Measurements from ENCODE around the gene C19orf44.
"Not testable (repeated sequence)": the region's sequence is repeated elsewhere in the genome, so short reads cannot be mapped to it uniquely, and the experiment has no call there.

C19orf44 gene

DNA sequence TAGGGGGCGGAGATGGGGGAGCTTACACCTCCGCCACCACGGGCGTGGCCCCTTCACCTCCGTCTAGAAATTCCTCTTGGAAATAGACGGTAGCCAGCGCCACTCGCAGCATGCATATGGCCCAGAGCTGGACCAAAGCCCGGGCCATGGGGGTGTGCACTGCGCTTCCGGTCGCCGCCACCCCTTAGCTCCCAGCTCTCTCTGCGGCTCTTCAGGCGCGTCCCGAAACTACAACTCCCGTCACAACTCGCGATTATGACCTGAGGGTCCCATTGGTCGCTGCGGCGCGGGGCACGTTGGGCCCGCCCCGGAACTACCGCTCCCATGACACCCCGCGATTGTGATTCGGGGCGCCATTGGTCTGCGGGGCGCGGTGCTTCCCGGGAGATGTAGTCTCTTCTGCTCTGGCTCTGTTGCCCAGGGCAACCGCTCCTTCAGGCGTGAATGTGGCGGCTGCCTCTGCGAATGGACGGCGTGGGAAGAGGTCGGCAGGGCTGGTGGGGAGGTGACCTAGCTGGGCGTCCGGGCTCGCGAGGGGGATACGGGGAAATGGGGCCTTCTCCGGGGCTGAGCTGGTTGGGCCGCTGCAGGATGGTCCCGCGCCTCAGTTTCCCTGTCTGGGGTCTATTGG is at the start of gene C19orf44, which contains the start of gene CALR3:
TSS of gene C19orf44 (plus strand) at position 413 of the 631 bp plus-strand sequence. CDS start 4,399 bp downstream, outside the sequence.
TSS of gene CALR3 (minus strand) at position 186 of the 631 bp plus-strand sequence. CDS start at position 148, 38 bp downstream.
- DNase-seq: peak; percentile 99

DNA sequence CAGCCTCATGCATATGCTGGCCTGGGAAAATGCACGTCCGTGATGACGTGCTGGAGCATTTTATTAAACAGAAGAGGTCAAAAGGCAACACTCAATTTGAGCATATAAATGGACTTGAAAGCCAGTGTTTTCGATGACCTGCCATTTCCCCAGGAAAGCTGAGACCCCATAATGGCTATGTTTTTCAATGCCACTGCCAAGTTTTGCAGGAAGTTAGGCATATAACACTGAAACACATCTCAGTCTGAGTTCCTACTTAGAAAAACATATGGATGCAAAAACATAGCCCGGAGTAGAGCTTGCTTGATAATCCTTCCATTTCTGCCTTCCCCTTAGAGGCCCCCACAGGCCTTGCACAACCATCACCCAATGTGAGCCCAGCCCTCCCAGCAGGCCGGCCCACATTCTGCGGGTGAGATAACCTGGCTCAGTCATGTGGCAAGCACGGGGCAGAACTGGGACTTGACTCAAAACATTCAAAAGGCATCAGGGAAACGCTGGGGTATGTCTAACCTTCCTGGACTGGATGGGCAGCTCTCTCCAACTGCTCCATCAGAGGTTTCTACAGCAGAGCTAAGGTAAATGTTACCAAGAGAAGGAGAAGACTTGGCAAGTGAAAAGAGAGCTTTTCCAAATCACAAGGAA is 49.3 kb upstream of the C19orf44 start:
- DNase-seq: peak; percentile 75

DNA sequence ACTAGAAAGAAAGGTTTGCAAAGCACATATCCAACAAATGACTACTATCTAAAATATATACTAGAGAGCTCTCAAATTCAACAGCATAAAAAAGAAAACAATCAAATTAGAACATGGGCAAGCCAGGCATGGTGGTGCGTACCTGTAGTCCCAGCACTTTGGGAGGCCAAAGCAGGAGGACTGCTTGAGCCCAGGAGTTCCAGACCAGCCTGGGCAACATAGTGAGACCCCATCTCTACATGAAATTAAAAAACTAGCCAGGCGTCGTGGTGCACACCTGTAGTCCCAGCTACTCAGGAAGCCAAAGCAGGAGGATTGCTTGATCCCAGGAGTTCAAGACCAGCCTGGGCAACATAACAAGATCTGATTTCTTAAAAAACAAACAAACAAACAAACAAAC is 47.3 kb upstream of the C19orf44 start:
- not testable (repeated sequence) for DNase-seq

DNA sequence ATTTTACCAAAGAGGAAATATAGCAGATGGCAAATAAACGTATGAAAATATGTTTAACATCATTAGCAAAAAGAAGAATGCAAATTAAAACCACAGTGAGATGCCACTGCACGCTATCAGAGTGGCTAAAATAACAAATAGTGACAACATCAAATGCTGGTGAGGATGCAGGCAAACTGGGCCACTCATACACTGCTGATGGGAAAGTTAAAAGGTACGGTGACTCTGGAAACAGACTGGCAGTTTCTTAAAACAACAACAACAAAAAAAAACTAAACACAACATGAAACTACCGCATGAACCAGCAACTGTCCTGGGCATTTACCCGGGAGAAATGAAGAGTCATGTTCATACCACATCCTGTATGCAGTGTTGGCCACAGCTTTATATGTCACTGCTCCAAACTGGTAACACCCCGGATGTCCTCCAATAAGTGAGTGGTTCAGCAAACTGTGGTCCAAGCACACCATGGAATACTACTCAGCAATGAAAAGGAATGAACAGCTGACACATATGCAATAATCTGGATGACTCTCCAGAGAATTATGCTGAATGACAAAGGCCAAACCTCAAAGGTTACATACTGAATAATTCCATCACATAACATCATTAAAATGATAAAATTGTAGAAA is 46.7 kb upstream of the C19orf44 start:
- DNase-seq: peak; percentile 87

DNA sequence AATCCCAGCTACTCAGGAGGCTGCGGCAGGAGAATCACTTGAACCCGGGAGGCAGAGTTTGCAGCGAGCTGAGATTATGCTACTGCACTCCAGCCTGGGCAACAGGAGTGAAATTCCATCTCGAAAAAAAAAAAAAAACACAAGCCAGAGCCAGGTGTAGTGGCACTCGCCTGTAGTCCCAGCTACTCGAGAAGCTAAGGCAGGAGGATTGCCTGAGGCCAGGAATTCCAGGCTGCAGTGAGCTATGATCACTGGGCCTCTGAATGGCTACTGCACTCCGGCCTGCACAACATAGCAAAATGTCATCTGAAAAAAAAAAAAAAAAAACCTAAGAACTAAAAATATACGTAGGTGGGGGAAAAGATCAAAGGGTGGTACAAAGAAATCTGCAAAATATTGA is 43.9 kb upstream of the C19orf44 start:
- no peak for DNase-seq

DNA sequence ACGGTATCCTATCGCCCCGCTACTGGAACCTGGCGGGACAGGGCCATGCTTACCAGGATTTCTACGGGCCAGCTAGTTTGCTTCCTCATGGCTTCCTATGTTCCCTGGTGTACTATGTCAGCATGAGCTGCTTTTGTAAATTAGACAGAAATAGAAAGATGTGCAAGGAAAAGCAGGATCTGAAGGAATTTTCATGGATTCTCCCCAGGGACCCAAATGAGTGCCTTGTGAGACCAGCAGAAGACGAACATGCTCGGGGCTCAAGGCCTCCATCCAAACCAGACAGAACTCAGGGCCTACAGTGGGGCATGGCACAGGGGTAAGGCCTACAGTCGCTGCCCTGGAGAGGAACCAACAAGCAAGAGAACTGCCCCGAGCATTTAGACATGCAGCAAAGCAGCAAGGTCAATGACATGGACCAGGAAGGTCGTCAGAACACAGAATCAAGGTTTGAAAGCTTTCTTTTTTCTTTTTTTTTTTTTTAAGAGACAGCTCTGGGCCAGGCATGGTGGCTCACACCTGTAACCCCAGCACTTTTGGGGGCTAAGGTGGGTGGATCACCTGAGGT is 41.8 kb upstream of the C19orf44 start:
- no peak for DNase-seq

DNA sequence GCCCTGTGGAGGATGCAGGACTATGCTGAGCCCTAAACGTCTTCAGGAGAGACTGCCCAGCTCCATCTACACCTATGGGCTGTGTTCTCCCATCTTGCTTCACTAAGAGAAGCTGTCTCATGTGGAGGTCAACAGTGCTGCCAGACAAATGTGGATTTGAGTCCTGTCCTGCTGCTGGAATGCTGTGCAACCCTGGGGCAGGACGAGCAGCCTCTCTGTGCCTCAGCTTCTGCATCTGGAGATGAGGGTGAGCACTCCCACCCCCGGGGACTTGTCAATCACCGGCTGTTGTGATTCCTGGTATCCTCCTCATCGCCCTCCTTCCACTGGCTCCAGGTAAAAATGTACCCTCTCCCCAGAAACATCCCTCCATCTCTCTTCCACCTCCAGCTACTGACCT is 40.7 kb upstream of the C19orf44 start:
- DNase-seq: no peak

DNA sequence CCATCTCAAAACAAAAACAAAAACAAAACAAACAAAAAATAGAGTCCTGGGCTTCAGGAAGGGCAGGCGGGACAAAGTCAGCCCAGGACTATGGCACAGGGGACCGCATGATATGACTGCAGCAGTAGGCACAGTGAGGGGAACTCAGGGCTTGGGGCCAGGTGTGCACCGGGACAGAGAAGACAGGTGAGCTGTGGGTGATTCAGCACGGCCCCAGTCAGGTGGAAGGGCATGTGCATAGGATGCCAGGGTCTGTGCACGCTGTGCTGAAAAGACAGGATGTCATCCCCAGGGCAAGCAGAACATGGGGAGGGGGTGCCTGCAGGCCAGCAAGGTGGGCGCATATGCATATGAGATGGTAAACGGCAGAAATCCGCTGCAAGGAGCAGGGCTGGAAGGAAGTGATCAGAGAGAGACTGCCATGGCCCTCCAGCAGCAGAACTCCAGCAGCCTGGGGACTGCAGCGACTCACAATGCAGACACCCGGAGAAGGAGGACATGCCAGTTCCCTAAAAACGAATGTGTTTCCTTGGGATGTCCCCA is 39.5 kb upstream of the C19orf44 start:
- no peak for DNase-seq

DNA sequence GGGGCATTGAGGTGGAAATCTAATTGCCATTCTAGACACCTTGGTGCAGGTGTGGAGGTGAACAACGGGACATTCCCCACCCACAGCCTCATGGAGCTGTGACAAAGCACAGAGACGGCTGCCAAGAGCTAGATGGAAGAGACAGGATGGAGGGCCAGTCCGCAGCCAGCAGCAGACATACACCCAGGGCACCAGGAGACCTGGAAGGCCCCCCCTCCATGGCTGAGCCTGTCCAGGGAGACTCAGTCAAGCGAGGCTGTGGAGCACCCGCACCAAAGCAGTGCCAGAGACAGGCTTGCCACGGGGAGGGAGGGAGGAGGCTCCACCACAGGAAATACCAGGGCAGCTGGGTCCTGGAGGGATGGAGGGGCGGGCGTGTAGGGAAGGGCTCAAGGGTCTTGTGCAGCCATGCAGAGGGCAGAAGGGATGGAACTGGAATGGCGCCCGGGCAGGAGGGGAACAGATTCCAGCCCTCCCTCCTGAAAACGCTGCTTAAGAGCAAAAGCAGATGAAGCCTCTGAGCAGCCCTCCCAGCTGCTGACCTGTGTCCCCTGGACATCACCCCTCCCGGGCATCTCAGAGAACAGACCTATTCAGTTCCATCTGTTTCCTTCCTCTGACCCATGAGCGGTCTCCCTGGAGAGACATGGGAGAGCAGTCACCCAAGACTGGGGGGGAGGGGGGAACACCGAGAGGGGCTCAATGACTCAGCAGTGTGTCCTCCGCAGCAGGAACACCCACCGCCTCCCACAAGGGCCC is 38.8 kb upstream of the C19orf44 start:
- DNase-seq: no peak

DNA sequence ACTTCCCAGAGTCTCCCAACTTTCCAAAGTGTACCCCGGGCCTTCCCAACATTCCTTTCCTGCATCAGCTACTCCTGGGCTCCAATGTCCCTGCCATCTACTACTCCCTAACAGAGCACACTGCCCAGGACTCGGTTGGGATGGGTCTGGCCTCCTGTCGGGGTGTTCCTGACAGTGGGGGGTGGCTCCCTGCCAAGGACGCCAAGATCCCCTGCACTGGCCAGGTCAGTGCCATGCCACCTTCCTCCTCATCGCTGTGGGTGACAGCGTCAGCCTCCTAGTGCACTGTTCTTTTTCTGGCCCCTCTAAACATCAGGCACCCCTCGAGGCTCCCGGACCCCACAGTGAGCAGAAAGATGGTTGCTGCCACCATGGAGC is 38.3 kb upstream of the C19orf44 start:
- no peak for DNase-seq

DNA sequence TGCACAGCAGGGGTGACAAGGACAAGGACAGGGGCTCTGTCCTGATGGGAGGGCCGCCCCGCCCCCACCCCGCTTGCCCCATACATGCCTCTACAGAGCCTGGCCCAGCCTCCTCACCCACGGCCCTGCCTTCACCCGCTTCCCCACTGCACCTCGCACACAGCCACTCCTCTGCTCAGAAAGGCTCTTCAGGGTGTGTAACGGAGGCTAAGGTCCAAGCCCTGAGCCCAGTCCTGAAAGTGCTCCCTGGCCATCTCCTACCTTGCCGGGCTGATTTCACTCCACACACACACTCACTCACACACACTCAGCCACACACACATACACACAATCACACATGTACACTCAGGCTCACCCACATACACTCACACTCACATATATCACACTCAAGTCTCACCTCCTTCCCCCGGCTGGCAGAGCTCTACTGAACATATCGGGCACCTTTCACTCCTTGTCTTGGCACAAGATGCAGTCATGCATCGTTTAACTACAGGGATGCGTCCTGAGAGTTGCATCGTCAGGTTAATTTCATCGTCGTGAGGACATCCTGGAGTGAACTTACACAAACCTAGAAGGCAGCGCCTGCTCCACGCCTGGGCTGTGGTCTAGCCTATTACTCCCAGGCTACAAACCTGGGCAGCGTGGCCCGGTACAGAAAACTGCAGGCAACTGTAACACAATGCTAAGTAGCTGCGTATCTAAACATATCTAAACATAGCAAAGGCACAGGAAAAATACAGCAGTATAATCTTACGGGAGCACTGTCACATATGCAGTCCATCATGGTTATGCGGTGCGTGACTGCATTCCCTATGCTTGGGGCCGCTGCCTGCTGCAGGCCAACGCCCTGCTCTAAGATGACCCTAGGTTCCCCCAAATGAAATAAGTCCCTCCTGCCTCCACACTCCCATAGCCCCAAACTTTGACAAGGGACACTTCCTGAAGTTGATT is 37.5 kb upstream of the C19orf44 start:
- DNase-seq: no peak

DNA sequence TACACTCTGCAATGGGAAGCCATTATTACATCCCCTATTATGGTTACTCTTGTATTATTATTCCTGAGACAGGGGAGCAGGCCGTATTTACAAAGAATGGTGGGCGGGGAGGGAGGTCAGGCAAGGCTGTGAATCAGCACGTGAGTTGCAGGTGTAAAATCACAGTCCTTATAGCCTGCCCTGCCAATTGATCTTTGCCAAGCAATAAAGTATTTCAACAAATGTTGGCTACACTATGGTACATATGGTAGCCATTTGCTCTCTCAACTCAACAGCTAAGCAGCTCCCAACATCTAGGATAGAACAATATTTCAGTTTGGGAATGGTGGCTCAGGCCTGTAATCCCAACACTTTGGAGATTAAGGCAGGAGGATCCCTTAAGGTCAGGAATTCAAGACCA is 36.5 kb upstream of the C19orf44 start:
- no peak for DNase-seq

DNA sequence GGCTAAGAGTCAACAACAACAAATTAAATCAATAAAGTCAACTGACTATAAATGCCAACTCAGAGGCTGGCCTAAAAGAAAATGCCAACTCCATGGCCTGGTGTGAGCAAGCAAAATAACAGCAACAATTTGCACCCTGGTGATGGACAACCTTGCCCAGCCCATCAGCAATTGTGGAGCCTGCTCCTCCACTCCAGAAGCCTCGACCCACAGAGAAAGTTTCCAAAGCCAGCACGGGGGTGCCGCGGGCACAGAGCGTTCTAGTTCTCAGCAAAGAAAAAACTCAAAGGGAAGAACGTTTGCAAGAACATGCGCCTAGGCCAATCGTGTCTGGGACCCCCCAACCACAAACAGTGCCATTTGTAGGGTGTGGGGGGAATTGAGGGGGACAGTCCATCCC is 35.7 kb upstream of the C19orf44 start:
- DNase-seq: no peak

DNA sequence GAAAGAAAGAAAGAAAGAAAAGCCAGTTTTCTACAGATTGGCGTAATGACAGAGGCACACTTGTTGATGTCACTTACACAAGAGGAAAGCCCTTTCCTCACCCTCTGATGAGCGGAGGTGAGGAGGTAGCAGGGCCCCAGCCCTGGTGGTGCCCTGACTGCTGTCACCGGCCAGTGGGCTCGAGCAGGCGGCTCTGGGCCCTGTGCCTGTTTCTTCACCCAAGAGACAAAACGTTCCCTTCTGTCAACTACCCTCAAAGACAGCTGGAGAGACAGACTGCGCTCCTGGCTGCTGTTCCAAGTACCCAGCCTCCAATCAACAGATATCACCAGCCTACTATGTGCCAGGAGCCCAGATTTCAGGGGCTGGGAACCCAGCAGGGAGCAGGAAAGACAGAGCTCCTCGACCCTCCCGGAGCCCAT is 34.6 kb upstream of the C19orf44 start:
- DNase-seq: no peak

DNA sequence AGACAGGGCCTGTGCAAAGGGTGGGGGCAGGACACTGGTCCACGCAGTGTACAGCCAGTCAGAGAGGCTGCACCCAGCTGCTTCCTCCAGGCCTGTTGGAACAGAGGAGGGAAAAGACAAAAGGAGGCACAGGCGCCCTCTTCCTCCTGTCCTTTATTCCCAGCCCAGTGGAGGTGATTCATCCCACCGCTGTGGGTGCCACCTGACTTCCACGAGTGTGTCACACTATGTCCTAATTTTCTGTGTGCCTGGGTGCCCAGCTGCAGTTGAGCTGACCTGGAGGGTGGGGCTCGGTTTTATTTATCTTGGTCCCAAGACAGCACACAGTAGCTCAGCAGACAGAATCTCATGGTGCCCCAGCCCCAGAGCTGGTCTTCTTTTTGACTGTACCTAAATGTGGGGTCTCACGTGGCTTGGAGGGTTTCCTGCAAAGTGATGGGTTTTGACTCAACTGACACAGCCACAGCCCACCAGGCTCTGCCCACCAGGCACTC is 33.4 kb upstream of the C19orf44 start:
- peak; percentile 15 for DNase-seq

DNA sequence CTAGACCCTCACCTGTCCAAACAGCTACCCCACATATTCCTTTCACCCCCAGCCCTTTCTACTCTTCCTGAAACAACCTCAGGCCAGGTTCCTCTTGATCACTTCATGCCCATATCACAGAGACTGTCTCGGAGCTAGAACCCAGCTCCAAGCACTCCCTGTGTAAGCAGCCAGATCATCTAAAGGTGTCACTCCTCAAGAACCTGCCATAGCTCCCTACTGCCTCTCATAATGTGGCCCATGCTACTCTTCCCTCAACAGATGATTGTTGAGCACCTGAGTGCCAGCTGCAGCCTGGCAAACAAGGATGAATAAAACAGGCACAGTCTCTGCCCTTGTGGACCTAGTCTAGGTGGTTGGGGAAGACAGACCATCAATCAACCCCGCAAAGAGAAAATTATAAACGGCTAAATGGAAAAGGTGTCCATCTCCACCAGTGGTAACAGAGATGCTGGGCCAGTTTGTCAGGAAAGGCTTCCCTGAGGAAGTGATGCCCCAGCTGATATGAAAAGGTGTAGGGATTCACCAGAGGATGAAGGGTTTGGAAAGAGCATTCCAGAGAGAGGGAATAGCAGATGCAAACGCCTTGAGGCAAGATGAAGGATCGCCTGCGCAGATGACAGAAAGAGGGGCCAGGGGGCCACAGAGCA is 32.7 kb upstream of the C19orf44 start:
- DNase-seq: no peak

DNA sequence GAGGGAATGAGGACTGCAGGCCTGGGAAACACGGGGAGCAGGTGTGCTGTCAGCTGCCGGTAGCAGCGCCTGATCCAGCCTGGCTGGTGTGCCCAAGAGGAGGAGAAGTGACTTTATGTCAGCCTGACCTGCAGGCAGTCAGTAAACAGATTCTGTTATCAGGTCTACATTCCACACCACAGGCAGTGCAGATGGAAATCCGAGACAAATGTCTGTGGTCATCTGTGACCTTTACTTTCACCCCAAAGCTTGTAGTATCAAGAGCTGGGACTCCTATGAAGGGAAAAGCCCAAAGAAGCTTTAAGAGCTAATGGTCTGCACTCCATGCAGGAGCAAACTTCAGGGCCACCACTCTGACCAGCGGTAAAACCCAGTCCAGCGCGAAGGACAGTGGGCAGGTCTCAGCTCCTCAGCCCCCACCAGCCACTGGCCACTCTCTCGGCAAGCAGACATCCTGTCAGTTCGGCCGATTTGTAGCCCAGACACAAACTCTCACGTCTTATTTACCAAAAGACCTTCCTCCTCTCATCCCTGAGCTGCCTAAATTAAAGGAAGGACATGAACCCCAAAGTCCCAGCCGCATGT is 32.1 kb upstream of the C19orf44 start:
- no peak for DNase-seq

DNA sequence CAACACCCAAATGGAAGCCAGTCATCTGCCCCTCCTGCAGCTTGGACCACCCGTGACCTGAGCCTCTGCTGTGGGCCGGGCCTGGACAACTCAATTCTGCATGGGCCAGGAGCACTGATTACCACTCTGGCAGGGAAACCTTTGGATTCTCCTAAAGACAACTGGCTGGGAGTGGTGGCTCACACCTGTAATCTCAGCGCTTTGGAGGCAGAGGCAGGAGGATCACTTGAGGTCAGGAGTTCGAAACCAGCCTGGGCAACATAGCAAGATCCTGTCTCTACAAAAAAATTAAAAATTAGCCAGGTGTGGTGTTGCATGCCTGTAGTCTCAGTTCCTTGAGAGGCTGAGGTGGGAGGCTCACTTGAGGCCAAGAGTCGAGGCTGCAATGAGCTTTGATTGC is 31.0 kb upstream of the C19orf44 start:
- DNase-seq: no peak

DNA sequence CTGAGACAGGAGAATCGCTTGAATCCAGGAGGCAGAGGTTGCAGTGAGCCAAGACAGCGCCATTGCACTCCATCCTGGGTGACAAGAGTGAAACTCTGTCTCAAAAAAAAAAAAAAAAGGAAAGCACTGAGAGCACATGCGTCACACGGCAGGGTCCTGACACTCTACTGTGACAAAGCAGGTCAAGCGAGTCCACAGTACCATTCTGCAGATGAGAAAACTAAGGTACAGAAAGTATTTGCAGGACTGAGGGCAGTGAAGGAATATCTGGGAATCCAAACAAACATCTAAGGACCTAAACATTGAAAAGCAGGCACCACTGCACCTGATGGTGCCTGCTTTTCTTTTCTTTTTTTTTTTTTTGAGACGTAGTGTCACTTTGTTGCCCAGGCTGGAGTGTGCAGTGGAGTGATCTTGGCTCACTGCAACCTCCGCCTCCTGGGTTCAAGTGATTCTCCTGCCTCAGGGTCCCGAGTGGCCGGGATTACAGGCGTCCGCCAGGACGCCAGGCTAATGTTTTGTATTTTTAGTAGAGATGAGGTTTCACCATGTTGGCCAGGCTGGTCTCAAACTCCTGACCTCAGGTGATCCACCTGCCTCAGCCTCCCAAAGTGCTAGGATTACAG is 29.3 kb upstream of the C19orf44 start:
- not testable (repeated sequence) for DNase-seq

DNA sequence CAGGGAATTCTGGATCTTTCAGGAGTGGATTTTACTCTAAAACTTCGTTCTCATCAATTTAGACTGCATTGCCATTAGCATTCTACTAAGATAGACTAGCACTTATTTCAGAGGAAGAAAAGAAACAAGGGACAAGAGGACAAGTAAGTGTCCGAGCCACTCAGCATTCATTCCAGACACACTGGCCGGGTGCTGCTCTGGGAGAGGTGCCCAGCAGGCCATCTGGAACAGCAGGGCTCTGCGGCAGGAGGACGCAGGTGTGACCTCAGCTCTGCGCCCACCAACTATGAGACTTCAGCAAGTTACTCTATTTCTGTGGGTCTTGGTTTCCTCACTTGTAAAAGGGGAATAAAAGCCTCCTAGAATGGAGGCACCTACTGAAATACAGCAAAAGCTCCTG is 28.6 kb upstream of the C19orf44 start:
- DNase-seq: no peak
